Cortex of kidney (tissue), 1 donor: Measurements from ENCODE around the gene ADAMTS3.
"Not testable (repeated sequence)": the region's sequence is repeated elsewhere in the genome, so short reads cannot be mapped to it uniquely, and the experiment has no call there.

Source experiments
- DNase-seq: peaks from one replicate; lab custom pipeline; 2025; lab: John Stamatoyannopoulos, UW

ADAMTS3 gene

GRCh38 chr4:72468904-72469502 is 100.0 kb downstream of the ADAMTS3 start:
- DNase-seq: no peak

- DNase-seq: no peak
These were observed 101.4 kb downstream of the ADAMTS3 start for GRCh38 chr4:72467633-72468032.

GRCh38 chr4:72463724-72464123 is 105.3 kb downstream of the ADAMTS3 start:
- DNase-seq: no peak

- no peak for DNase-seq
These were observed 111.9 kb downstream of the ADAMTS3 start for GRCh38 chr4:72457158-72457557.

GRCh38 chr4:72451349-72451748 is 117.7 kb downstream of the ADAMTS3 start:
- DNase-seq: no peak

- no peak for DNase-seq
These were observed 119.3 kb downstream of the ADAMTS3 start for GRCh38 chr4:72449705-72450104.

GRCh38 chr4:72448231-72448630 is 120.8 kb downstream of the ADAMTS3 start:
- DNase-seq: no peak

GRCh38 chr4:72446353-72447055 is 122.5 kb downstream of the ADAMTS3 start:
- no peak for DNase-seq

GRCh38 chr4:72444092-72444491 is 124.9 kb downstream of the ADAMTS3 start:
- no peak for DNase-seq

GRCh38 chr4:72442715-72443114 is 126.3 kb downstream of the ADAMTS3 start:
- DNase-seq: no peak

GRCh38 chr4:72442147-72442546 is 126.9 kb downstream of the ADAMTS3 start:
- no peak for DNase-seq

- DNase-seq: no peak
These were observed 128.6 kb downstream of the ADAMTS3 start for GRCh38 chr4:72440386-72440785.

GRCh38 chr4:72432975-72433374 is 136.0 kb downstream of the ADAMTS3 start:
- DNase-seq: no peak

GRCh38 chr4:72432282-72432681 is 136.7 kb downstream of the ADAMTS3 start:
- no peak for DNase-seq

GRCh38 chr4:72430988-72431387 is 138.0 kb downstream of the ADAMTS3 start:
- DNase-seq: no peak

- DNase-seq: no peak
These were observed 139.0 kb downstream of the ADAMTS3 start for GRCh38 chr4:72430050-72430449.

- no peak for DNase-seq
These were observed 139.6 kb downstream of the ADAMTS3 start for GRCh38 chr4:72429397-72429889.

GRCh38 chr4:72427057-72427456 is 142.0 kb downstream of the ADAMTS3 start:
- no peak for DNase-seq

- not testable (repeated sequence) for DNase-seq
These were observed 143.1 kb downstream of the ADAMTS3 start for GRCh38 chr4:72425908-72426307.

GRCh38 chr4:72424006-72424405 is 145.0 kb downstream of the ADAMTS3 start:
- no peak for DNase-seq

GRCh38 chr4:72422416-72422815 is 146.6 kb downstream of the ADAMTS3 start:
- no peak for DNase-seq

GRCh38 chr4:72418458-72418857 is 150.6 kb downstream of the ADAMTS3 start:
- DNase-seq: no peak

GRCh38 chr4:72410158-72410557 is 158.9 kb downstream of the ADAMTS3 start:
- DNase-seq: no peak

- no peak for DNase-seq
These were observed 160.5 kb downstream of the ADAMTS3 start for GRCh38 chr4:72408568-72408967.
